ENCODE data around the gene DPAGT1.
"Not testable (repeated sequence)": the region's sequence is repeated elsewhere in the genome, so short reads cannot be mapped to it uniquely, and the experiment has no call there.

Gene DPAGT1

GRCh38 chr11:119059128-119059527, 42.5 kb downstream of the DPAGT1 start:
- not testable (repeated sequence) for H4K91ac ChIP-seq (ENCODE audit: low read depth, low read length); H3K14ac ChIP-seq (ENCODE audit: low read length); H3K27me3 ChIP-seq (ENCODE audit: insufficient read depth, low read length); H2BK12ac ChIP-seq (ENCODE audit: low read length); H2AK5ac ChIP-seq (ENCODE audit: low read length); H2BK5ac ChIP-seq (ENCODE audit: low read depth, low read length, poor library complexity); H3K23ac ChIP-seq (ENCODE audit: low read length); H3K79me1 ChIP-seq (ENCODE audit: low read length); H3K9me3 ChIP-seq (ENCODE audit: insufficient read depth, low read depth, low read length); H2BK120ac ChIP-seq (ENCODE audit: insufficient read depth, low read length, poor library complexity); H3K9ac ChIP-seq (ENCODE audit: low read length); H4K12ac ChIP-seq (ENCODE audit: low read depth, low read length); H3K4me1 ChIP-seq (ENCODE audit: control insufficient read depth in 1 of 2, insufficient read depth in 2 of 2, low read length in 2 of 2); H3K4me2 ChIP-seq (ENCODE audit: low read length); H2AFZ ChIP-seq (ENCODE audit: insufficient read depth, low read length, poor library complexity); H3K27ac ChIP-seq (ENCODE audit: low read depth, low read length); H3K18ac ChIP-seq (ENCODE audit: low read length); H3K4ac ChIP-seq (ENCODE audit: low read depth, low read length); DNase-seq; H3K79me2 ChIP-seq (ENCODE audit: control insufficient read depth, insufficient read depth, low read length, poor library complexity); H3K4me3 ChIP-seq (ENCODE audit: low read depth, low read length); H4K8ac ChIP-seq (ENCODE audit: low read depth, low read length)
- no CpG with 5 or more reads among the region's 35 CpGs for WGBS (ENCODE audit: extremely low coverage, insufficient coverage, insufficient read length)
- peaks cover 15% of the 10 kb centered on the region in 2 experiments for H3K36me3 ChIP-seq (ENCODE audit: control insufficient read depth in 1 of 2, insufficient read depth in 2 of 2, low read length in 2 of 2)

- Histone ChIP-seq H3K9me3 (ENCODE audit: insufficient read depth, low read depth, low read length) (peaks cover 1% of the 10 kb centered on the region), H4K91ac (ENCODE audit: low read depth, low read length) (peak within 1 kb of the TSS; percentile 87), H2AK5ac (ENCODE audit: low read length) (peak within 1 kb of the TSS; percentile 42), H3K27ac (ENCODE audit: low read depth, low read length) (peak within 1 kb of the TSS; percentile 77), H3K14ac (ENCODE audit: low read length) (peak within 1 kb of the TSS; percentile 90), H3K36me3 (ENCODE audit: control insufficient read depth in 1 of 2, insufficient read depth in 2 of 2, low read length in 2 of 2) (peaks cover 25 to 33% of the 10 kb centered on the region in 2 experiments), H2BK5ac (ENCODE audit: low read depth, low read length, poor library complexity) (peak within 1 kb of the TSS; percentile 78), H2AFZ (ENCODE audit: insufficient read depth, low read length, poor library complexity) (peak within 1 kb of the TSS; percentile 89), H3K23ac (ENCODE audit: low read length) (no peak within 1 kb of the TSS), H3K79me2 (ENCODE audit: control insufficient read depth, insufficient read depth, low read length, poor library complexity) (peaks cover 8% of the 10 kb centered on the region), H3K4me3 (ENCODE audit: low read depth, low read length) (peak within 1 kb of the TSS; percentile 82), H3K4me2 (ENCODE audit: low read length) (peak within 1 kb of the TSS; percentile 96), H3K4ac (ENCODE audit: low read depth, low read length) (peak within 1 kb of the TSS; percentile 60), H3K9ac (ENCODE audit: low read length) (peak within 1 kb of the TSS; percentile 71), H2BK120ac (ENCODE audit: insufficient read depth, low read length, poor library complexity) (peak within 1 kb of the TSS; percentile 93), H2BK12ac (ENCODE audit: low read length) (no peak within 1 kb of the TSS), H3K18ac (ENCODE audit: low read length) (peak within 1 kb of the TSS; percentile 97), H3K4me1 (ENCODE audit: control insufficient read depth in 1 of 2, insufficient read depth in 2 of 2, low read length in 2 of 2) (peaks cover 9 to 10% of the 10 kb centered on the region in 2 experiments), H4K12ac (ENCODE audit: low read depth, low read length) (peak within 1 kb of the TSS; percentile 86), H4K8ac (ENCODE audit: low read depth, low read length) (peak within 1 kb of the TSS; percentile 88), H3K79me1 (ENCODE audit: low read length) (peaks cover 8% of the 10 kb centered on the region), H3K27me3 (ENCODE audit: insufficient read depth, low read length) (no peaks in the 10 kb centered on the region)
- DNase-seq, result peak; percentile 95 to 97
- WGBS (ENCODE audit: extremely low coverage, insufficient coverage, insufficient read length), result no CpG with 5 or more reads among the region's 79 CpGs
Observed at GRCh38 chr11:119057000-119057769, 44.5 kb downstream of the DPAGT1 start, which contains the start of gene HYOU1. TSS of gene HYOU1 (minus strand) at chr11:119057205. CDS start at chr11:119056160, 1,045 bp downstream.

GRCh38 chr11:119056421-119056999, 45.1 kb downstream of the DPAGT1 start:
- Histone ChIP-seq H3K4me3 (ENCODE audit: low read depth, low read length) (peak overlapping the region; percentile 82), H3K4me2 (ENCODE audit: low read length) (peak overlapping the region; percentile 69), H3K23ac (ENCODE audit: low read length) (no peak overlapping the region), H2AK5ac (ENCODE audit: low read length) (peak overlapping the region; percentile 42), H2AFZ (ENCODE audit: insufficient read depth, low read length, poor library complexity) (peak overlapping the region; percentile 89), H3K4me1 (ENCODE audit: control insufficient read depth in 1 of 2, insufficient read depth in 2 of 2, low read length in 2 of 2) (peaks cover 9 to 10% of the 10 kb centered on the region in 2 experiments), H2BK5ac (ENCODE audit: low read depth, low read length, poor library complexity) (peak overlapping the region; percentile 78), H3K9me3 (ENCODE audit: insufficient read depth, low read depth, low read length) (peaks cover 1% of the 10 kb centered on the region), H4K91ac (ENCODE audit: low read depth, low read length) (peak overlapping the region; percentile 87), H3K14ac (ENCODE audit: low read length) (peak overlapping the region; percentile 90), H3K27me3 (ENCODE audit: insufficient read depth, low read length) (no peaks in the 10 kb centered on the region), H3K27ac (ENCODE audit: low read depth, low read length) (peak overlapping the region; percentile 77), H3K18ac (ENCODE audit: low read length) (peak overlapping the region; percentile 97), H4K8ac (ENCODE audit: low read depth, low read length) (peak overlapping the region; percentile 88), H3K4ac (ENCODE audit: low read depth, low read length) (peak overlapping the region; percentile 60), H4K12ac (ENCODE audit: low read depth, low read length) (peak overlapping the region; percentile 86), H3K79me2 (ENCODE audit: control insufficient read depth, insufficient read depth, low read length, poor library complexity) (peaks cover 8% of the 10 kb centered on the region), H3K79me1 (ENCODE audit: low read length) (peaks cover 8% of the 10 kb centered on the region), H3K36me3 (ENCODE audit: control insufficient read depth in 1 of 2, insufficient read depth in 2 of 2, low read length in 2 of 2) (peaks cover 32 to 39% of the 10 kb centered on the region in 2 experiments), H2BK120ac (ENCODE audit: insufficient read depth, low read length, poor library complexity) (peak overlapping the region; percentile 93), H2BK12ac (ENCODE audit: low read length) (no peak overlapping the region), H3K9ac (ENCODE audit: low read length) (peak overlapping the region; percentile 71)
- DNase-seq, result no peak
- WGBS (ENCODE audit: extremely low coverage, insufficient coverage, insufficient read length), result no CpG with 5 or more reads among the region's 48 CpGs

DNA sequence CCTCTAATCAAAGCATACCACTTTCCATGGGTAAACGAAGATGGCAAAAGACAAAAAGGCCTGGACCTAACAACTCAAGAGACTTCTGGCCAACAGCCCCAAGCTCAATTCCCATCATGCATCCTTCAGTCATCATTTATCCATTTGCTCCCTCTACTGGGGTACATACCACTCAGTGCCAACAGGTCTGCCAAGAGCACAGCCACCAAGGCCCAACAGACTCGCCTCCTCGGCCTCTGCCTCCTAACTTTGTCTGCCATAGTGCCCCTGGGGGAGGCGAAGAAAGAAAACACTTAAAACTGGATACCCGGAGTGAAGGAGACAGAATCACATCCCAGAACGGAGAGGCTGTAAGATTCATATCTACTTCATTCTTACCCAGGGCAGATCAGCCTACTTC, 45.8 kb downstream of the DPAGT1 start:
- Histone ChIP-seq H3K14ac (ENCODE audit: low read length) (no peak overlapping the region), H3K36me3 (ENCODE audit: control insufficient read depth in 1 of 2, insufficient read depth in 2 of 2, low read length in 2 of 2) (peaks cover 38 to 46% of the 10 kb centered on the region in 2 experiments), H4K8ac (ENCODE audit: low read depth, low read length) (no peak overlapping the region), H3K4ac (ENCODE audit: low read depth, low read length) (peak overlapping the region; percentile 60), H3K9ac (ENCODE audit: low read length) (peak overlapping the region; percentile 71), H2BK5ac (ENCODE audit: low read depth, low read length, poor library complexity) (no peak overlapping the region), H2BK12ac (ENCODE audit: low read length) (no peak overlapping the region), H3K79me1 (ENCODE audit: low read length) (peaks cover 8% of the 10 kb centered on the region), H3K27ac (ENCODE audit: low read depth, low read length) (no peak overlapping the region), H4K91ac (ENCODE audit: low read depth, low read length) (no peak overlapping the region), H3K4me2 (ENCODE audit: low read length) (peak overlapping the region; percentile 69), H4K12ac (ENCODE audit: low read depth, low read length) (no peak overlapping the region), H2AK5ac (ENCODE audit: low read length) (no peak overlapping the region), H2AFZ (ENCODE audit: insufficient read depth, low read length, poor library complexity) (no peak overlapping the region), H3K23ac (ENCODE audit: low read length) (no peak overlapping the region), H3K27me3 (ENCODE audit: insufficient read depth, low read length) (no peaks in the 10 kb centered on the region), H2BK120ac (ENCODE audit: insufficient read depth, low read length, poor library complexity) (no peak overlapping the region), H3K79me2 (ENCODE audit: control insufficient read depth, insufficient read depth, low read length, poor library complexity) (peaks cover 8% of the 10 kb centered on the region), H3K4me3 (ENCODE audit: low read depth, low read length) (no peak overlapping the region), H3K9me3 (ENCODE audit: insufficient read depth, low read depth, low read length) (peaks cover 2% of the 10 kb centered on the region), H3K4me1 (ENCODE audit: control insufficient read depth in 1 of 2, insufficient read depth in 2 of 2, low read length in 2 of 2) (peaks cover 9 to 10% of the 10 kb centered on the region in 2 experiments), H3K18ac (ENCODE audit: low read length) (no peak overlapping the region)
- DNase-seq, result no peak
- no CpG with 5 or more reads among the region's 6 CpGs for WGBS (ENCODE audit: extremely low coverage, insufficient coverage, insufficient read length)
